GM10266 (cell line): ENCODE measurements around the gene HOXB7.

Source experiments
- DNase-seq: peaks from one replicate; pipeline ENCODE4 v3.0.0; 2012; ENCODE audit errors: extremely low spot score
- TF ChIP-seq, protein P1 (sequence below): IDR thresholded peaks from 2 replicates; pipeline ENCODE4 v1.5.1; 2012; ENCODE audit warnings: mild to moderate bottlenecking, low read depth; ENCODE audit not compliant: control insufficient read depth, insufficient read depth; ENCODE audit errors: missing control alignments

Gene HOXB7

DNA sequence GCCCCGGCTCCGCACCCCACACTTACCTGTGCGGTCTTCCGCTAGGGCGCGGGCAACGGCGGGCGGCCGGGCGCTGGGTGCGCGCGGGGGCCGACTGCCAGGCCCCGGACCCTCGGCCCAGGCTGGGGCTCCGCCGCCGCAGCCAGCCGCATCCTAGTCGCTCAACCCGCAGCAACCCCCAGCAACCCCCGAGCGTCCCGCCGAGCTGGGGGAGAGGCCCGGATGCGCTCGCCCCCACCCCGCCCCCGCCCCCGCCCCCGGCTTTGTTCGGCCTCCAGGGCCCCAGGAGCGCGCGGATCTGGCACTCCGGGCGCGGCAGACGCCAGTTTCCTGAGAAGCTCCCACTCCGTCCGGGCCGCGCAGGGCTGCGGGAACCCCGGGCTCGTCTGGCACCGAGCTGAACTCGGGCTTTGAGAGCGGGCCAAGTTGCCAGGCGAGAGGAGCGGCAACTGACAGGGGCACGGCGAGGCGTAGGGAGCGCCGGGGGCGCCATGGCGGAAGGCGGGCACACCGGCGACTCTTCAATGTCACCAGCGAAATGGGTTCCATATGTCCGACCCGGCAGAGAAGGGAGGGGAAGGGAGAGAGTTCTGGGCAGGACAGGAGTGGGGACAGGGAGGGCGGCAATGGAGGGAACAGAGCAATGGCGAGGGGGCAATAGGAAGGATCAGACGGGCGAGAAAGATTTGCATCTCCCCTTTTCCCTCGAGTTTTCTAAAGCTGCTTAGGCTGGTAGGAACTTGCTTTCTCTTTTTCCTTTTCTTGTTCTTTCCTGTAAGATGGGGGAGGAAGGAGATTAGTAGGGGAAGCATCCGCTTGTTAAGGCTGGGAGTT lies 46.4 kb downstream of the HOXB7 start:
- DNase-seq = no peak
- TF ChIP-seq, protein P1, sequence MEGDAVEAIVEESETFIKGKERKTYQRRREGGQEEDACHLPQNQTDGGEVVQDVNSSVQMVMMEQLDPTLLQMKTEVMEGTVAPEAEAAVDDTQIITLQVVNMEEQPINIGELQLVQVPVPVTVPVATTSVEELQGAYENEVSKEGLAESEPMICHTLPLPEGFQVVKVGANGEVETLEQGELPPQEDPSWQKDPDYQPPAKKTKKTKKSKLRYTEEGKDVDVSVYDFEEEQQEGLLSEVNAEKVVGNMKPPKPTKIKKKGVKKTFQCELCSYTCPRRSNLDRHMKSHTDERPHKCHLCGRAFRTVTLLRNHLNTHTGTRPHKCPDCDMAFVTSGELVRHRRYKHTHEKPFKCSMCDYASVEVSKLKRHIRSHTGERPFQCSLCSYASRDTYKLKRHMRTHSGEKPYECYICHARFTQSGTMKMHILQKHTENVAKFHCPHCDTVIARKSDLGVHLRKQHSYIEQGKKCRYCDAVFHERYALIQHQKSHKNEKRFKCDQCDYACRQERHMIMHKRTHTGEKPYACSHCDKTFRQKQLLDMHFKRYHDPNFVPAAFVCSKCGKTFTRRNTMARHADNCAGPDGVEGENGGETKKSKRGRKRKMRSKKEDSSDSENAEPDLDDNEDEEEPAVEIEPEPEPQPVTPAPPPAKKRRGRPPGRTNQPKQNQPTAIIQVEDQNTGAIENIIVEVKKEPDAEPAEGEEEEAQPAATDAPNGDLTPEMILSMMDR = no peak

DNA sequence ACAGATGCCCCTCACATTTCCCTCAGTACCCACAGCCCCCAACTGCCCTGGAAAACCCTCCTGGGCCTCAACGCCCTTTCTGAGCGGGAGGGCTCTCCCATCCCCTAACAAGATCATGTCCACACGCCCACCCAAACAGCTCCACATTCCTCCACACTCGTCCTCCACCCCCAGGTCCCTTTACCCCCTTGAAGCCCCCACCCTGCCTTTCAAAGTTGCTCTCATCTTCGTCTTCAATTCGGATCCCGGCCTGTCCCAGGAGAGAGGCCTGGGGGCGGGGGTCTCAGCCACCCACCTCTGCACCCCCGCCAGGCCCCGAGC lies 47.0 kb downstream of the HOXB7 start:
- no peak for DNase-seq
- TF ChIP-seq, protein P1 = no peak

DNA sequence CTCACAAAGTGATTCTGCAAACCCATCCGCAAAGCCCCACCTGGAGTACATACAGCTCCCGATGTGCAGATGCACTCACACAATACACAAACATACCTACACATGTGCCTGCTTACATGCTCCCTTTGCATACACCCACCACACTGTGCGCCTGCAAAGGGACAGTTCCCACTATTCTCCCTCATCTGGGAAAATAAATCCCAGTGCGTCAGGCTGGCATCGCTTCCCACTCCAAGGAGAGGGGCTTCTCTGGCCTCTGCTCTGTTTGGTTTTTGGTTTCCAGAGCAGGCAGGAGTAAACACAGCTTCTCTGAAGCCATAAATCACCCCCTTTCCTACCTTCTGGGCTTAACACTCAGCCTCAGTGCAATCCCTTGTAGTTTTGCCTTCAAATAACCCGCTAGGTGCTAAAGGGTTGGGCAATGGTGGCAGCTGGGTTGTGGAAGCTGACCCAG lies 47.4 kb downstream of the HOXB7 start:
- no peak for DNase-seq
- TF ChIP-seq, protein P1 = no peak

DNA sequence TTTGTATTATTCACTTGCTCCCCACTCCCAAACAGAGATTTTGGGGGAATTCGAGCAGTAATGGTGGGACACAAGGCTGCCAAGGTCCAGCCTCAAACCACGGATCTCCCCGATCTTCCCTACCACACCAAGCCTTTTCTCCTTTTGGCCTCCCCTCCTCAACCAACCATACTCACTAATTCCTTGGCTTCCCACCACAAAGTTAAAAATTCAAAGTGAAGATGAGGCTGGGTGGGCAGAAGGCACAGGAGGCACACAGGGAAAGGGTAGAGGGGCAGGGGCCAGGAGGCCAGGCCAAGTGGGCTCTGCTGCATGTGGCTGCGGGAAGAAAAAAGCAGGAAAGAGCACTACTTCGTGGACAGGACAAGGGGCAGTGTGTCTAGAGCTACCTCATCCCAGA lies 47.9 kb downstream of the HOXB7 start:
- no peak for DNase-seq
- TF ChIP-seq, protein P1 = no peak

DNA sequence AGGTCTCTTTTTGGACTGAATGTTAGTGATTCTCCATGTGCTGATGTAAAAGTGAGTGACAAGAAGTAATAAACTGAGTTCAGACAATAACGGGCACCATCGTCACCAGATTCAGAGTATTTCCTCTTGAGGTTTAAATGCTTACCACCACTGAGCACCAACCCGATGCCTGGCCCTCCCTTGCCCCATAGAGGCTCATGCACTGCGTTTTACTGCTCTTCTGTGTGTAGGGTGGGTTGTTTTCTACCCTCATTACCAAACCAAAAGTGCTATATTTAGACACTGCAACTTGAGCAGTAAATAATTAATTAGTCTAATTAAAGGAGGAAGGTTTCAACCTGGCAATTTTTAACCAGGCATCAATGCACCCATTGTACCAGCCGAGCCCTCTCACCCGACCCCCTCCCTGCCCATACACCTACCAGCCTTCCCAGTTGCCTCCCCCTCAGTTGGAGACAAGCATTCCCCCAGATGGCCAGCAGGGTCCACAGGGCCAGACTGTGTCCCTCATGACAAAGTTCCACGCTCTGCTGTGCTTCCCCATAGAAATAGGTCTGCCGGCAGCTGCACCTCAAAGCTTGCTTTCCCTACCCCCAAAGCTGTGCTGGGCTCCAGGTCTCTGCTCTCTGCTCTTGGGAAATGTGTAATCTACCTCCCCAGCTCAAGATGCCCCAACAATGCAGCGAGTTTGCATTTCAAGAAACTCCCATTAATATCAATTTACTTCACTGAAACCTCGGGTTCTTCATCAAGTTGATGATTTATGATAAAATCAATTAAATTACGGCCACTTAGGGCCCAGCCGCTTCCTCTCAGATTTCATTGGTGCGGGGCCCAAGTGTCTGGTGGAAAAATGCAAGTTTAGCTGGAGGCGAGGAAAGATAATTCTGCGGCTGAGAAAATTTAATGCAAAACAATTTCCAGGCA lies 48.7 kb downstream of the HOXB7 start:
- DNase-seq = no peak
- TF ChIP-seq, protein P1 = peak; percentile 4

DNA sequence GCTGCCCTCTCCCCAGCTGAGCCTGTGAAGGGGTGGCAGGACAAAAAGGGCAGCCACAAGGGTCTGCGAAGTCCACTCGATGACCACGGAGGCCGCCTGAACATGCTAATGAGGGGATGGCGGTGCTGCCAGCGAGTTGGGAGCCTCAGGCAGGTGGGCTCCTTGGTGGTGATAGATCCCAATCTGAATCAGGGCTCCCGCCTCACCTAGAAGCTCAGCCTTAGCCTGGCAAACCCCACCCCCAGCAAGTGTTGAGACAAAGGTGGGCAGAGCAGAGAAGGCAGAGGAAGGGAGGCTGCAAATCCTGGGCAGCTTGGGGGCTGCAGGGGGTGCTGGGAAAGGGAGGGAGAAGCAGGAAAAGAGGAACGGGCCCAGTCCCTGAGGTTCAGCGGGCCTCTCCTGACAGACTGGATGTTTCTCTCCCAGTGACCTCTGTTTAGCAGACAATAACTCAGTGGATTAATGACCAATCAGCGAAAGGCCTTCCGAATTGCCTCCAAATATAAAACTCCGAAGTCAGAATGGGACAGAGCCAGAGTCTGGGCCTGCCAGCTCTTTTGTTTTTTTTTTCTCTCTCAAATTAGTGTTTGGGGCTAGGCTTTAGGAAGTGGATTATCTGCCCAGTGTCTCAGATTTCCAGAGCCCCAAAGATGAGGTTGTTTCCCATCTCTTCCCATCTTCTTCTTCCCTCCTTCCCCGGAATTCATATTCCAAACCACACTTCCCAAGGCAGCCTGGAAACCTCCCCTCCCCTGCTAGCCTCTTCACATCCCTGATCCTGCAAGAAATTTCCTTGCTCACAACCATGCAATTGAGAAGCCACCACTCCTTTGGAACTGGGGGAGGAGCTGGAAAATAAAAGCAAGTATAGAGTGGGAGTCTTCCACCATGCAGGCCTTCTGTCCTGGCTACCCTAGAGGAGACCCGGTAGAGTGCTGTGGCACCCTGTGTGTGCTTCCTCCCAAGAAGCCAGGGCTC lies 50.7 kb downstream of the HOXB7 start:
- TF ChIP-seq, protein P1 = no peak
- DNase-seq = no peak
